B cell (primary cell): Measurements from ENCODE around the gene RRBP1. TPM values are rescaled to one million over a fixed set of nuclear protein-coding genes. Genes with fewer than 3 reads are reported as not detected.

Source experiments
- ATAC-seq: fragments of 200-7000 bp; cut with Tn5 transposase; one replicate; pipeline ENCODE4 v1.10.0; 2021; ENCODE audit warnings: low read depth, mild to moderate bottlenecking, moderate number of reproducible peaks, moderate library complexity
- CTCF ChIA-PET: fragments of 350-600 bp; sonication (Branson Sonifier 250); formaldehyde crosslinking; loops from one replicate; lab custom pipeline; 2021; ENCODE audit warnings: antibody characterized with exemption, inconsistent platforms; lab: Charles Lee
- POLR2A ChIA-PET: fragments of 350-600 bp; sonication (Branson Sonifier 250); formaldehyde crosslinking; loops from one replicate; lab custom pipeline; 2021; ENCODE audit warnings: antibody characterized with exemption; lab: Charles Lee
- DNase-seq: peaks from one replicate; pipeline ENCODE4 v3.0.0; 2013
- H2AFZ ChIP-seq: 2 replicates; pipeline ENCODE4 v1.6.1; 2012; ENCODE audit warnings: mild to moderate bottlenecking, low read depth, low read length; ENCODE audit not compliant: insufficient read depth, poor library complexity, severe bottlenecking
- H3K27ac ChIP-seq, 2 donors: 1 replicate in 1 of 2; 2 replicates in 1 of 2; pipeline ENCODE4 v1.5.1; 2012 to 2013; ENCODE audit warnings: low read length in 2 of 2, mild to moderate bottlenecking in 2 of 2, moderate library complexity in 1 of 2
- H3K27me3 ChIP-seq, 4 experiments: fragments of 200-600 bp in 1 of 4; sonication (generic) in 1 of 4; replicated peaks in 1 of 4; 1 replicate in 2 of 4; 2 replicates in 2 of 4; pipeline versions ENCODE4 v1.6.1 to v1.7.0; 2013 to 2016; ENCODE audit warnings: low read length in 3 of 4, mild to moderate bottlenecking in 2 of 4, mixed read lengths in 1 of 4, moderate library complexity in 1 of 4; ENCODE audit not compliant: insufficient read depth in 4 of 4, control insufficient read depth in 3 of 4; ENCODE audit errors: control extremely low read depth in 1 of 4
- H3K36me3 ChIP-seq, 2 experiments: replicated peaks in 1 of 2; 1 replicate in 1 of 2; 2 replicates in 1 of 2; pipeline versions ENCODE4 v1.6.1 to v1.7.1; 2013; ENCODE audit warnings: low read length in 1 of 2; ENCODE audit not compliant: insufficient read depth in 2 of 2, control insufficient read depth in 1 of 2; ENCODE audit errors: control extremely low read depth in 1 of 2, extremely low read depth in 1 of 2
- H3K4me1 ChIP-seq, 2 donors: fragments of 200-600 bp in 1 of 2; sonication (generic) in 1 of 2; 1 replicate in 1 of 2; 2 replicates in 1 of 2; pipeline versions ENCODE4 v1.5.1 to v1.6.1; 2013 to 2017; ENCODE audit warnings: low read length in 2 of 2; ENCODE audit not compliant: control insufficient read depth in 2 of 2, insufficient read depth in 2 of 2
- H3K4me2 ChIP-seq: replicated peaks from 2 replicates; pipeline ENCODE3; 2012; ENCODE audit warnings: mild to moderate bottlenecking, low read depth, low read length; ENCODE audit not compliant: poor library complexity, severe bottlenecking
- H3K4me3 ChIP-seq, 5 experiments: fragments of 200-600 bp in 1 of 5; sonication (generic) in 1 of 5; 1 replicate in 3 of 5; 2 replicates in 2 of 5; pipeline versions ENCODE4 v1.5.1 to v1.7.0; 2011 to 2016; ENCODE audit warnings: low read length in 4 of 5, mild to moderate bottlenecking in 4 of 5, low read depth in 2 of 5, control low read depth in 1 of 5, moderate library complexity in 1 of 5; ENCODE audit not compliant: insufficient read depth in 1 of 5; ENCODE audit errors: control extremely low read depth in 1 of 5, extremely low read depth in 1 of 5
- H3K79me2 ChIP-seq: fragments of 200-600 bp; sonication (generic); one replicate; pipeline ENCODE4 v1.6.0; 2016; ENCODE audit warnings: low read length; ENCODE audit not compliant: control insufficient read depth, insufficient read depth
- H3K9ac ChIP-seq: fragments of 200-600 bp; sonication (generic); 2 replicates; pipeline ENCODE4 v1.6.1; 2017; ENCODE audit warnings: mild to moderate bottlenecking, low read length, moderate library complexity
- H3K9me3 ChIP-seq, 3 donors: one replicate each; pipeline versions ENCODE4 v1.6.1 to v1.7.1; 2013; ENCODE audit warnings: low read length in 2 of 3; ENCODE audit not compliant: control insufficient read depth in 2 of 3, insufficient read depth in 1 of 3; ENCODE audit errors: control extremely low read depth in 1 of 3
- H4K20me1 ChIP-seq: 2 replicates; pipeline ENCODE4 v1.6.0; 2012; ENCODE audit warnings: mild to moderate bottlenecking, low read length; ENCODE audit not compliant: insufficient read depth, control insufficient read depth, poor library complexity, severe bottlenecking
- H3K27ac Mint-ChIP-seq: one replicate; pipeline ENCODE4 v1.8.0; 2021; ENCODE audit warnings: mixed read lengths
- H3K27me3 Mint-ChIP-seq: one replicate; pipeline ENCODE4 v1.8.0; 2021; ENCODE audit warnings: mixed read lengths
- H3K4me1 Mint-ChIP-seq: one replicate; pipeline ENCODE4 v1.8.0; 2021; ENCODE audit warnings: mixed read lengths
- H3K4me3 Mint-ChIP-seq: one replicate; pipeline ENCODE4 v1.8.0; 2021; ENCODE audit warnings: mixed read lengths
- H3K9me3 Mint-ChIP-seq: one replicate; pipeline ENCODE4 v1.8.0; 2022; ENCODE audit warnings: mixed read lengths; ENCODE audit not compliant: insufficient read depth
- CTCF ChIP-seq: fragments of 200-600 bp; IDR thresholded peaks from one replicate; pipeline ENCODE4 v1.8.0; 2022; ENCODE audit warnings: antibody characterized with exemption, mild to moderate bottlenecking
- EZH2 ChIP-seq: IDR thresholded peaks from 2 replicates; pipeline ENCODE4 v1.6.1; 2012; ENCODE audit warnings: borderline replicate concordance, low read depth, mild to moderate bottlenecking, moderate library complexity, low read length; ENCODE audit not compliant: insufficient read depth, poor library complexity, severe bottlenecking
- WGBS: methylation state at CpG from one replicate; pipeline ENCODE4 v1.1.5; 2013; ENCODE audit warnings: missing lambda C conversion rate; ENCODE audit not compliant: insufficient coverage; 5-methylcytosine and 5-hydroxymethylcytosine counted together
- intact Hi-C: fragments of 100-400 bp; cut with micrococcal nuclease; formaldehyde crosslinking; loops from one replicate; pipeline ENCODE4 v1.10.0; 2022
- polyA plus RNA-seq: library from polyadenylated mRNA; depleted of rRNA; stranded (reverse); fragments of >200 nt; gene quantifications from 2 replicates; pipeline ENCODE4 v1.2.3, GENCODE V29; 2012
- total RNA-seq, 2 donors: library from RNA; stranded (reverse); fragments of 120-200 nt in 1 of 2; gene quantifications; 1 replicate in 1 of 2; 2 replicates in 1 of 2; pipeline versions ENCODE4 v1.2.3 to v1.2.4, GENCODE V29; 2013 to 2022

RRBP1 gene
- total and polyA plus RNA-seq, 2 donors (not counting 1 experiment from before 2014, with no cell fraction given), result 10.9 to 27.5 TPM

- no peaks in the 10 kb centered on the region for H3K4me1 ChIP-seq
- no peak overlapping the region for H3K27ac ChIP-seq
- Mint-ChIP-seq H3K9me3 (no peaks in the 10 kb centered on the region), H3K27me3 (no peaks in the 10 kb centered on the region), H3K4me3 (no peak overlapping the region), H3K4me1 (peaks cover 4% of the 10 kb centered on the region), H3K27ac (no peak overlapping the region)
- H3K9me3 ChIP-seq, result peaks cover 0 to 11% (median 0%) of the 10 kb centered on the region in 3 donors
- intact Hi-C loops, result loop anchor here (1.0 kb wide), 2 partner anchors 243 to 341 kb away; no protein-coding TSS in a partner anchor
- 96% methylated on average over 2 of the region's 7 CpGs for WGBS
- no peak overlapping the region for H3K4me3 ChIP-seq
- H2AFZ ChIP-seq, result no peak overlapping the region
- ChIA-PET POLR2A (no interaction called here), CTCF (interaction anchor here (0.7 to 1.6 kb wide), 5 partner anchors 13 to 339 kb away, joined by 3 to 7 read pairs (median 3); no protein-coding TSS in a partner anchor)
- no peaks in the 10 kb centered on the region for H3K79me2 ChIP-seq
- H3K27me3 ChIP-seq, result no peaks in the 10 kb centered on the region
- peaks cover 8% of the 10 kb centered on the region for H4K20me1 ChIP-seq
- peaks cover 0 to 11% of the 10 kb centered on the region in 2 experiments for H3K36me3 ChIP-seq
- ATAC-seq (no peak), DNase-seq (no peak)
- no peak overlapping the region for H3K4me2 ChIP-seq
- TF ChIP-seq EZH2 (no peak), CTCF (peak; percentile 5)
- no peak overlapping the region for H3K9ac ChIP-seq
Measured at GRCh38 chr20:17655286-17655651, 26.8 kb downstream of the RRBP1 start.

- H3K4me1 ChIP-seq, result no peaks in the 10 kb centered on the region
- H3K27ac ChIP-seq, result no peak overlapping the region
- WGBS, result no CpG with 5 or more reads among the region's 7 CpGs
- peaks cover 0 to 11% (median 0%) of the 10 kb centered on the region in 3 donors for H3K9me3 ChIP-seq
- intact Hi-C loops, result loop anchor here (1.0 kb wide), 2 partner anchors 244 to 342 kb away; no protein-coding TSS in a partner anchor
- peaks cover 0 to 10% of the 10 kb centered on the region in 2 experiments for H3K36me3 ChIP-seq
- ATAC-seq (no peak), DNase-seq (no peak)
- H3K4me3 ChIP-seq, result no peak overlapping the region
- CTCF ChIA-PET, result interaction anchor here (0.6 to 1.6 kb wide), 7 partner anchors 13 to 340 kb away, joined by 3 to 7 read pairs (median 3); no protein-coding TSS in a partner anchor
- Mint-ChIP-seq H3K9me3 (no peaks in the 10 kb centered on the region), H3K4me3 (no peak overlapping the region), H3K27me3 (no peaks in the 10 kb centered on the region), H3K4me1 (peaks cover 4% of the 10 kb centered on the region), H3K27ac (no peak overlapping the region)
- no peaks in the 10 kb centered on the region for H3K27me3 ChIP-seq
- H2AFZ ChIP-seq, result no peak overlapping the region
- POLR2A ChIA-PET, result no interaction called here
- no peaks in the 10 kb centered on the region for H3K79me2 ChIP-seq
- peak; percentile 45 for TF ChIP-seq CTCF
- TF ChIP-seq EZH2, result no peak
- peaks cover 8% of the 10 kb centered on the region for H4K20me1 ChIP-seq
- H3K4me2 ChIP-seq, result no peak overlapping the region
- H3K9ac ChIP-seq, result no peak overlapping the region
Measured at GRCh38 chr20:17654649-17655285, 27.3 kb downstream of the RRBP1 start.
